NCI-H1092 treated with DMSO at 0.1 percent for 48 hours (cell line): ENCODE measurements around the gene THOP1.
"Not testable (repeated sequence)": the region's sequence is repeated elsewhere in the genome, so short reads cannot be mapped to it uniquely, and the experiment has no call there.

ENCODE experiments used
- DNase-seq: peaks from one replicate; lab custom pipeline; 2025; lab: John Stamatoyannopoulos, UW

The THOP1 gene

GRCh38 chr19:2817237-2817829, 32.0 kb downstream of the THOP1 start:
- not testable (repeated sequence) for DNase-seq

- DNase-seq: peak; percentile 96
Observed at GRCh38 chr19:2819540-2820111, 34.3 kb downstream of the THOP1 start, which contains the start of gene ZNF554. ZNF554 (plus strand) TSS chr19:2819868; CDS start chr19:2820072, 204 bp downstream.

GRCh38 chr19:2820112-2820702, 34.9 kb downstream of the THOP1 start:
- no peak for DNase-seq

GRCh38 chr19:2822846-2823245, 37.5 kb downstream of the THOP1 start:
- no peak for DNase-seq

- no peak for DNase-seq
Observed at GRCh38 chr19:2823646-2824045, 38.3 kb downstream of the THOP1 start.

GRCh38 chr19:2824129-2824528, 38.8 kb downstream of the THOP1 start:
- DNase-seq: no peak

- no peak for DNase-seq
Observed at GRCh38 chr19:2827022-2827421, 41.7 kb downstream of the THOP1 start.

GRCh38 chr19:2827840-2828489, 42.7 kb downstream of the THOP1 start:
- no peak for DNase-seq

GRCh38 chr19:2834294-2834871, 49.1 kb downstream of the THOP1 start:
- DNase-seq: no peak

GRCh38 chr19:2837430-2837829, 52.1 kb downstream of the THOP1 start:
- no peak for DNase-seq

GRCh38 chr19:2840794-2841791, 55.8 kb downstream of the THOP1 start, which contains the start of gene ZNF555:
ZNF555 (plus strand) TSS chr19:2841475; CDS start chr19:2841573, 98 bp downstream.
- peak; percentile 97 for DNase-seq

GRCh38 chr19:2841855-2842574, 56.7 kb downstream of the THOP1 start:
- no peak for DNase-seq

- no peak for DNase-seq
Observed at GRCh38 chr19:2845107-2845506, 59.8 kb downstream of the THOP1 start.

- no peak for DNase-seq
Observed at GRCh38 chr19:2846180-2846894, 61.0 kb downstream of the THOP1 start.

- no peak for DNase-seq
Observed at GRCh38 chr19:2847507-2847906, 62.2 kb downstream of the THOP1 start.

GRCh38 chr19:2848616-2849015, 63.3 kb downstream of the THOP1 start:
- DNase-seq: no peak

- no peak for DNase-seq
Observed at GRCh38 chr19:2850256-2850925, 65.1 kb downstream of the THOP1 start.

GRCh38 chr19:2852598-2852997, 67.3 kb downstream of the THOP1 start:
- no peak for DNase-seq

GRCh38 chr19:2853015-2853606, 67.8 kb downstream of the THOP1 start:
- DNase-seq: no peak
